Neural cell (in vitro differentiated cells): ENCODE measurements around the gene MAP4K4.

Experiments
- CTCF ChIP-seq: fragments of 450-650 bp; IDR thresholded peaks from 2 replicates; pipeline ENCODE4 v1.5.1; 2014; ENCODE audit warnings: antibody characterized with exemption, mild to moderate bottlenecking, moderate library complexity; ENCODE audit not compliant: poor library complexity, severe bottlenecking
- EP300 ChIP-seq: fragments of 450-650 bp; conservative IDR thresholded peaks from 2 replicates; pipeline ENCODE4 v1.6.1; 2014; ENCODE audit warnings: antibody characterized with exemption, mild to moderate bottlenecking, moderate library complexity; ENCODE audit not compliant: poor library complexity, severe bottlenecking
- EZH2 ChIP-seq: fragments of 200-600, 300-800 bp; shearing (Covaris generic), sonication (generic); IDR thresholded peaks from 2 replicates; pipeline ENCODE4 v1.6.1; 2014; ENCODE audit warnings: antibody characterized with exemption, low read length, borderline replicate concordance, mild to moderate bottlenecking; ENCODE audit not compliant: insufficient read depth, poor library complexity, severe bottlenecking
- MXI1 ChIP-seq: fragments of 450-650 bp; conservative IDR thresholded peaks from 2 replicates; pipeline ENCODE4 v1.6.1; 2014; ENCODE audit warnings: antibody characterized with exemption, mild to moderate bottlenecking; ENCODE audit not compliant: poor library complexity, severe bottlenecking
- POLR2AphosphoS5 ChIP-seq: IDR thresholded peaks from 2 replicates; pipeline ENCODE4 v1.6.1; 2012
- RAD21 ChIP-seq: fragments of 450-650 bp; conservative IDR thresholded peaks from 2 replicates; pipeline ENCODE4 v1.6.1; 2014; ENCODE audit warnings: antibody characterized with exemption, mild to moderate bottlenecking, moderate library complexity
- TAF1 ChIP-seq: IDR thresholded peaks from 2 replicates; pipeline ENCODE4 v1.6.1; 2012; ENCODE audit warnings: low read depth

- TF ChIP-seq CTCF (no peak), TAF1 (no peak), EP300 (no peak), EZH2 (no peak), POLR2AphosphoS5 (no peak), RAD21 (no peak), MXI1 (no peak)
Measured at GRCh38 chr2:101738649-101739048, 41.1 kb downstream of the MAP4K4 start.
